SK-N-SH (cell line): Measurements from ENCODE around the gene USP32. TPM values are rescaled to one million over a fixed set of nuclear protein-coding genes. Genes with fewer than 3 reads are reported as not detected.

Experiments used
- CTCF ChIA-PET: fragments of 300-600, 350-600 bp; formaldehyde crosslinking; extraction: SDS; loops from one replicate; lab custom pipeline; 2021; lab: Yijun Ruan, JAX
- POLR2A ChIA-PET: fragments of 350-600 bp; sonication (Branson Sonifier 250); formaldehyde crosslinking; extraction: SDS; loops from one replicate; lab custom pipeline; 2020; ENCODE audit warnings: antibody characterized with exemption, inconsistent platforms; lab: Yijun Ruan, JAX
- DNase-seq: peaks from one replicate; pipeline ENCODE4 v3.0.0; 2012
- H2AFZ ChIP-seq: fragments of 200-600 bp; sonication (generic); 2 replicates; pipeline ENCODE4 v1.8.1; 2016; ENCODE audit warnings: antibody characterized with exemption, mild to moderate bottlenecking, low read depth
- H3F3A ChIP-seq: fragments of 200-600 bp; sonication (generic); replicated peaks from 2 replicates; pipeline ENCODE3; 2016; ENCODE audit warnings: antibody characterized with exemption, mild to moderate bottlenecking; ENCODE audit not compliant: insufficient read depth
- H3K27ac ChIP-seq, 2 experiments: fragments of 200-500 bp in 1 of 2; fragments of 200-600 bp in 1 of 2; sonication (Bioruptor generic) in 1 of 2; sonication (generic), shearing (Covaris generic) in 1 of 2; 2 replicates each; pipeline versions ENCODE4 v1.5.1 to v1.6.1; 2014 to 2016; ENCODE audit warnings: low read depth in 2 of 2, inconsistent platforms in 1 of 2, low read length in 1 of 2, mild to moderate bottlenecking in 1 of 2, mixed read lengths in 1 of 2
- H3K27me3 ChIP-seq: fragments of 200-600 bp; sonication (generic), shearing (Covaris generic); 2 replicates; pipeline ENCODE4 v1.6.1; 2016; ENCODE audit warnings: mixed run types; ENCODE audit not compliant: insufficient read depth
- H3K36me3 ChIP-seq, 2 experiments: fragments of 200-500 bp in 1 of 2; fragments of 200-600 bp in 1 of 2; sonication (Bioruptor generic) in 1 of 2; sonication (generic) in 1 of 2; replicated peaks in 1 of 2; 2 replicates each; pipeline versions ENCODE3 to v1.5.1; 2014 to 2016; ENCODE audit warnings: low read length in 1 of 2, mild to moderate bottlenecking in 1 of 2; ENCODE audit not compliant: insufficient read depth in 2 of 2, control insufficient read depth in 1 of 2
- H3K4me1 ChIP-seq, 2 experiments: fragments of 200-500 bp in 1 of 2; fragments of 200-600 bp in 1 of 2; sonication (Bioruptor generic) in 1 of 2; sonication (generic), shearing (Covaris generic) in 1 of 2; 2 replicates each; pipeline versions ENCODE4 v1.5.1 to v1.6.1; 2014 to 2016; ENCODE audit warnings: low read depth in 1 of 2, low read length in 1 of 2, mixed run types in 1 of 2; ENCODE audit not compliant: insufficient read depth in 2 of 2, control insufficient read depth in 1 of 2
- H3K4me2 ChIP-seq: fragments of 200-600 bp; sonication (generic), shearing (Covaris generic); 2 replicates; pipeline ENCODE4 v1.6.1; 2017; ENCODE audit warnings: mixed run types
- H3K4me3 ChIP-seq, 2 experiments: fragments of 200-500 bp in 1 of 2; fragments of 200-600 bp in 1 of 2; sonication (Bioruptor generic) in 1 of 2; sonication (generic), shearing (Covaris generic) in 1 of 2; 2 replicates each; pipeline versions ENCODE4 v1.5.1 to v1.8.1; 2014 to 2016; ENCODE audit warnings: low read depth in 2 of 2, inconsistent platforms in 1 of 2, low read length in 1 of 2, mild to moderate bottlenecking in 1 of 2, mixed read lengths in 1 of 2, moderate library complexity in 1 of 2
- H3K79me2 ChIP-seq: fragments of 200-600 bp; sonication (generic); 2 replicates; pipeline ENCODE4 v1.8.1; 2017; ENCODE audit warnings: mild to moderate bottlenecking; ENCODE audit not compliant: insufficient read depth
- H3K9ac ChIP-seq: fragments of 200-600 bp; sonication (generic); 2 replicates; pipeline ENCODE4 v1.6.1; 2017; ENCODE audit warnings: mixed run types
- H3K9me2 ChIP-seq: fragments of 200-600 bp; sonication (generic); 2 replicates; pipeline ENCODE4 v1.6.1; 2017; ENCODE audit warnings: mixed run types
- H3K9me3 ChIP-seq: fragments of 200-600 bp; sonication (generic); 2 replicates; pipeline ENCODE4 v1.6.1; 2017; ENCODE audit warnings: mixed run types, mild to moderate bottlenecking, moderate library complexity
- H4K20me1 ChIP-seq: fragments of 200-600 bp; sonication (generic); 2 replicates; pipeline ENCODE4 v1.6.1; 2017; ENCODE audit warnings: mild to moderate bottlenecking, mixed run types; ENCODE audit not compliant: insufficient read depth
- CHD2 ChIP-seq: fragments of 150-350 bp; IDR thresholded peaks from 2 replicates; pipeline ENCODE4 v1.6.1; 2018; ENCODE audit warnings: low read length; ENCODE audit not compliant: partially characterized antibody
- EZH2phosphoT487 ChIP-seq: fragments of 200-600 bp; sonication (generic); IDR thresholded peaks from 2 replicates; pipeline ENCODE4 v1.6.1; 2017; ENCODE audit warnings: low read depth, mixed run types, mild to moderate bottlenecking, antibody characterized with exemption, moderate library complexity, borderline replicate concordance
- FOXJ3 ChIP-seq: sonication (generic); formaldehyde crosslinking; IDR thresholded peaks from 2 replicates; pipeline ENCODE4 v1.5.1; 2020; ENCODE audit warnings: mild to moderate bottlenecking, missing genetic modification reagents
- GABPA ChIP-seq: IDR thresholded peaks from 2 replicates; pipeline ENCODE4 v1.4.0; 2012; ENCODE audit warnings: low read depth, mild to moderate bottlenecking
- GATA2 ChIP-seq: sonication (generic); formaldehyde crosslinking; IDR thresholded peaks from 2 replicates; pipeline ENCODE4 v1.5.0; 2020; ENCODE audit warnings: mild to moderate bottlenecking, missing genetic modification reagents
- IRF3 ChIP-seq: fragments of 150-350 bp; IDR thresholded peaks from 2 replicates; pipeline ENCODE4 v1.6.1; 2016; ENCODE audit warnings: mild to moderate bottlenecking, low read depth, low read length
- MXI1 ChIP-seq: IDR thresholded peaks from 2 replicates; pipeline ENCODE4 v1.6.1; 2012; ENCODE audit warnings: mild to moderate bottlenecking, low read depth, low read length, improper control_type of control experiment
- NFIC ChIP-seq: IDR thresholded peaks from 2 replicates; pipeline ENCODE4 v1.4.0; 2012; ENCODE audit warnings: borderline replicate concordance
- NRF1 ChIP-seq: IDR thresholded peaks from 2 replicates; pipeline ENCODE4 v1.6.1; 2012; ENCODE audit warnings: low read depth, mild to moderate bottlenecking, low read length
- POLR2AphosphoS5 ChIP-seq: IDR thresholded peaks from 2 replicates; pipeline ENCODE4 v1.6.1; 2012; ENCODE audit warnings: low read depth, low read length
- RCOR1 ChIP-seq: fragments of 150-350 bp; IDR thresholded peaks from 2 replicates; pipeline ENCODE4 v1.6.1; 2017; ENCODE audit warnings: antibody characterized with exemption, low read length
- RFX5 ChIP-seq: IDR thresholded peaks from 2 replicates; pipeline ENCODE4 v1.6.1; 2012; ENCODE audit warnings: mild to moderate bottlenecking, improper control_type of control experiment, low read length
- SIN3A ChIP-seq: IDR thresholded peaks from 2 replicates; pipeline ENCODE4 v1.6.1; 2012; ENCODE audit warnings: low read depth, mild to moderate bottlenecking, low read length, moderate library complexity, borderline replicate concordance
- SMC3 ChIP-seq: IDR thresholded peaks from 2 replicates; pipeline ENCODE4 v1.6.1; 2012; ENCODE audit warnings: low read depth, low read length, improper control_type of control experiment
- TAF1 ChIP-seq: IDR thresholded peaks from 2 replicates; pipeline ENCODE4 v1.6.1; 2012; ENCODE audit warnings: low read depth, mild to moderate bottlenecking, low read length, moderate library complexity, borderline replicate concordance
- TCF12 ChIP-seq: IDR thresholded peaks from 2 replicates; pipeline ENCODE4 v1.4.0; 2012
- TEAD4 ChIP-seq: IDR thresholded peaks from 2 replicates; pipeline ENCODE4 v1.4.0; 2012; ENCODE audit warnings: mild to moderate bottlenecking, borderline replicate concordance; ENCODE audit not compliant: insufficient read depth
- whole genome bisulfite sequencing: methylation state at CpG from one replicate; pipeline ENCODE4 v1.1.6; 2017; ENCODE audit warnings: low lambda C conversion rate; 5-methylcytosine and 5-hydroxymethylcytosine counted together
- polyA plus RNA-seq, 3 experiments: library from polyadenylated mRNA; depleted of rRNA; stranded (reverse); fragments of >200 nt; gene quantifications; 2 replicates each; pipeline ENCODE4 v1.2.3, GENCODE V29; 2012
- TF ChIP-seq, protein P1 (sequence below): IDR thresholded peaks from 2 replicates; pipeline ENCODE4 v1.4.0; 2012; ENCODE audit warnings: low read depth, borderline replicate concordance
- TF ChIP-seq, protein P2 (sequence below): IDR thresholded peaks from 2 replicates; pipeline ENCODE4 v1.4.0; 2012; ENCODE audit warnings: low read depth, borderline replicate concordance

The USP32 gene
- polyA plus RNA-seq, 1 of the 3 experiments (the other 2 are of a cell fraction): 25.6 TPM

DNA sequence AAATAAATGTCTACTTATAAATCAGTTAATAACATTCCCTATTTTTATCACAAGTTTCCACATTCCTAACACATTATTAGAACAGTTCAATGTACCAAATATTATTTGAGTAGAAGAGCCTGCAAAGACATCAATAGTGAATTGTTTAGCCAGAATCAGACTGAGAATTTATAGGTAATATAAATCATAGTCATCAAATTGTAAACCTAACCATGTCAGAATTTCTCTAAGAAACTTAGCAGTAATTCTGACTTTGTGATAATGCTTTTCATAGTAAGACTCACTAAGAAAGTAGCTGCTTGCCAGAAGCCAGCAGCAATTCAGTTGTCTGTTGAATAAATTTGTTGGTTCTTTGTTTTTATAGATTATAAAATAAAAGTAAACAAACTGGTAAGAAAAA, 111.3 kb downstream of the USP32 start (continued):
- TF ChIP-seq POLR2AphosphoS5: no peak
- TF ChIP-seq, protein P1, sequence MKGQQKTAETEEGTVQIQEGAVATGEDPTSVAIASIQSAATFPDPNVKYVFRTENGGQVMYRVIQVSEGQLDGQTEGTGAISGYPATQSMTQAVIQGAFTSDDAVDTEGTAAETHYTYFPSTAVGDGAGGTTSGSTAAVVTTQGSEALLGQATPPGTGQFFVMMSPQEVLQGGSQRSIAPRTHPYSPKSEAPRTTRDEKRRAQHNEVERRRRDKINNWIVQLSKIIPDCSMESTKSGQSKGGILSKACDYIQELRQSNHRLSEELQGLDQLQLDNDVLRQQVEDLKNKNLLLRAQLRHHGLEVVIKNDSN: no peak

GRCh38 chr17:60278237-60278636, 113.7 kb downstream of the USP32 start:
- Histone ChIP-seq H3K9me2 (no peaks in the 10 kb centered on the region), H3K27me3 (no peaks in the 10 kb centered on the region), H3F3A (peaks cover 4% of the 10 kb centered on the region), H2AFZ (no peak overlapping the region), H4K20me1 (no peaks in the 10 kb centered on the region; the same call in 1 of the 2 replicates), H3K79me2 (peaks cover 36% of the 10 kb centered on the region), H3K9me3 (no peaks in the 10 kb centered on the region), H3K4me2 (no peak overlapping the region), H3K9ac (no peak overlapping the region), H3K4me3 (no peak overlapping the region), H3K36me3 (peaks cover 0 to 16% of the 10 kb centered on the region in 2 experiments), H3K27ac (no peak overlapping the region), H3K4me1 (peaks cover 0 to 2% of the 10 kb centered on the region in 2 experiments; a peak in 1 of 4 replicates)
- ChIA-PET POLR2A (interaction anchor here (1.3 kb wide), 1 partner anchor 11 kb away, joined by 3 read pairs; no protein-coding TSS in a partner anchor), CTCF (interaction anchor here (0.6 to 1.3 kb wide), 4 partner anchors 11 to 164 kb away, joined by 3 to 4 read pairs (median 3); no protein-coding TSS in a partner anchor)
- DNase-seq: no peak
- WGBS: 94% methylated on average over 2 of the region's 2 CpGs
- TF ChIP-seq FOXJ3 (CRISPR knock-in tag) (no peak), GATA2 (no peak), RCOR1 (no peak), TAF1 (no peak), TCF12 (no peak), NFIC (no peak)
- TF ChIP-seq, protein P2, sequence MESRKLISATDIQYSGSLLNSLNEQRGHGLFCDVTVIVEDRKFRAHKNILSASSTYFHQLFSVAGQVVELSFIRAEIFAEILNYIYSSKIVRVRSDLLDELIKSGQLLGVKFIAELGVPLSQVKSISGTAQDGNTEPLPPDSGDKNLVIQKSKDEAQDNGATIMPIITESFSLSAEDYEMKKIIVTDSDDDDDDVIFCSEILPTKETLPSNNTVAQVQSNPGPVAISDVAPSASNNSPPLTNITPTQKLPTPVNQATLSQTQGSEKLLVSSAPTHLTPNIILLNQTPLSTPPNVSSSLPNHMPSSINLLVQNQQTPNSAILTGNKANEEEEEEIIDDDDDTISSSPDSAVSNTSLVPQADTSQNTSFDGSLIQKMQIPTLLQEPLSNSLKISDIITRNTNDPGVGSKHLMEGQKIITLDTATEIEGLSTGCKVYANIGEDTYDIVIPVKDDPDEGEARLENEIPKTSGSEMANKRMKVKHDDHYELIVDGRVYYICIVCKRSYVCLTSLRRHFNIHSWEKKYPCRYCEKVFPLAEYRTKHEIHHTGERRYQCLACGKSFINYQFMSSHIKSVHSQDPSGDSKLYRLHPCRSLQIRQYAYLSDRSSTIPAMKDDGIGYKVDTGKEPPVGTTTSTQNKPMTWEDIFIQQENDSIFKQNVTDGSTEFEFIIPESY: no peak

- POLR2A ChIA-PET: no interaction called here
- WGBS: 95% methylated on average over 1 of the region's 1 CpG
These were observed 114.7 kb downstream of the USP32 start for GRCh38 chr17:60277258-60277657.

More at GRCh38 chr17:60277258-60277657, 114.7 kb downstream of the USP32 start:
- no peak overlapping the region for H2AFZ ChIP-seq
- no peaks in the 10 kb centered on the region for H3K27me3 ChIP-seq
- H4K20me1 ChIP-seq: no peaks in the 10 kb centered on the region; the same call in 1 of the 2 replicates
- H3K36me3 ChIP-seq: peaks cover 0 to 11% of the 10 kb centered on the region in 2 experiments
- TF ChIP-seq MXI1: no peak
- no peak for TF ChIP-seq TEAD4
- TF ChIP-seq TAF1: no peak
- TF ChIP-seq NFIC: no peak
- TF ChIP-seq, protein P2: no peak
- TF ChIP-seq CHD2: no peak
- no peak for TF ChIP-seq SIN3A
- TF ChIP-seq SMC3: no peak
- no peak for TF ChIP-seq EZH2phosphoT487
- no peak for TF ChIP-seq IRF3
- no peak for TF ChIP-seq GABPA
- TF ChIP-seq NRF1: no peak
- TF ChIP-seq TCF12: no peak
- TF ChIP-seq POLR2AphosphoS5: no peak
- no peak for TF ChIP-seq RFX5
- H3F3A ChIP-seq: peaks cover 4% of the 10 kb centered on the region
- no peak overlapping the region for H3K27ac ChIP-seq
- H3K4me3 ChIP-seq: no peak overlapping the region
- H3K79me2 ChIP-seq: peaks cover 46% of the 10 kb centered on the region
- no peak overlapping the region for H3K4me2 ChIP-seq
- H3K9me2 ChIP-seq: no peaks in the 10 kb centered on the region
- DNase-seq: no peak
- CTCF ChIA-PET: interaction anchor here (0.6 to 1.3 kb wide), 5 partner anchors 12 to 46 kb away, joined by 3 to 4 read pairs (median 3); no protein-coding TSS in a partner anchor
- no peaks in the 10 kb centered on the region for H3K9me3 ChIP-seq
- H3K4me1 ChIP-seq: peaks cover 0 to 3% of the 10 kb centered on the region in 2 experiments; a peak in 1 of 4 replicates
- no peak overlapping the region for H3K9ac ChIP-seq
